ENCODE results near the gene DNAJC4.

DNA sequence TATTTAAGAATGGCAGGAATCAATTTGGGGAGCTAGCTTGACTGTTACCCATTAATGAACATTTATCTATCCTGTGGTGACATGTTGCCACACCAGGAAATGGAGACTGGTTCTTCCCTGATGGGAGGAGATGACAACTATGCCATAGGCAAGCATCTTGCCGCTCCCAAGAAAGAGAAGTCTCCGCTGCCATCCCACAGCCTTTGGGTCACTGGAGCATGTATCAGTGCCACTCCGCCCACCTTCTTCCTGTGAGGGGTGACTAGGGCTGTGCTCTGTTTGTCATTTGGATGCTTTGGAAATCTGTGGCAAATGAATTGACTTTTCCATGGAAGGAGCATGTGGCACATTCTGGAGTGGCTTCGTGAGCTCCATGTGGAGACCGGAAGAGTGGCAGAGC lies 37.9 kb upstream of the DNAJC4 start:
- no peak for TF ChIP-seq POLR2A (IDR thresholded peaks at IDR 0.05)
- TF ChIP-seq, protein P1, sequence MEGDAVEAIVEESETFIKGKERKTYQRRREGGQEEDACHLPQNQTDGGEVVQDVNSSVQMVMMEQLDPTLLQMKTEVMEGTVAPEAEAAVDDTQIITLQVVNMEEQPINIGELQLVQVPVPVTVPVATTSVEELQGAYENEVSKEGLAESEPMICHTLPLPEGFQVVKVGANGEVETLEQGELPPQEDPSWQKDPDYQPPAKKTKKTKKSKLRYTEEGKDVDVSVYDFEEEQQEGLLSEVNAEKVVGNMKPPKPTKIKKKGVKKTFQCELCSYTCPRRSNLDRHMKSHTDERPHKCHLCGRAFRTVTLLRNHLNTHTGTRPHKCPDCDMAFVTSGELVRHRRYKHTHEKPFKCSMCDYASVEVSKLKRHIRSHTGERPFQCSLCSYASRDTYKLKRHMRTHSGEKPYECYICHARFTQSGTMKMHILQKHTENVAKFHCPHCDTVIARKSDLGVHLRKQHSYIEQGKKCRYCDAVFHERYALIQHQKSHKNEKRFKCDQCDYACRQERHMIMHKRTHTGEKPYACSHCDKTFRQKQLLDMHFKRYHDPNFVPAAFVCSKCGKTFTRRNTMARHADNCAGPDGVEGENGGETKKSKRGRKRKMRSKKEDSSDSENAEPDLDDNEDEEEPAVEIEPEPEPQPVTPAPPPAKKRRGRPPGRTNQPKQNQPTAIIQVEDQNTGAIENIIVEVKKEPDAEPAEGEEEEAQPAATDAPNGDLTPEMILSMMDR (IDR thresholded peaks at IDR 0.05): no peak

Data from heart left ventricle (tissue), 13 donors.